ENCODE results near the gene ERICH3. TPM values are rescaled to one million over a fixed set of nuclear protein-coding genes. Genes with fewer than 3 reads are reported as not detected.

ERICH3 gene
- total and polyA plus RNA-seq, 9 of the 15 experiments (the other 6 are each of a cell fraction or from before 2014, with no cell fraction given) = not detected

DNA sequence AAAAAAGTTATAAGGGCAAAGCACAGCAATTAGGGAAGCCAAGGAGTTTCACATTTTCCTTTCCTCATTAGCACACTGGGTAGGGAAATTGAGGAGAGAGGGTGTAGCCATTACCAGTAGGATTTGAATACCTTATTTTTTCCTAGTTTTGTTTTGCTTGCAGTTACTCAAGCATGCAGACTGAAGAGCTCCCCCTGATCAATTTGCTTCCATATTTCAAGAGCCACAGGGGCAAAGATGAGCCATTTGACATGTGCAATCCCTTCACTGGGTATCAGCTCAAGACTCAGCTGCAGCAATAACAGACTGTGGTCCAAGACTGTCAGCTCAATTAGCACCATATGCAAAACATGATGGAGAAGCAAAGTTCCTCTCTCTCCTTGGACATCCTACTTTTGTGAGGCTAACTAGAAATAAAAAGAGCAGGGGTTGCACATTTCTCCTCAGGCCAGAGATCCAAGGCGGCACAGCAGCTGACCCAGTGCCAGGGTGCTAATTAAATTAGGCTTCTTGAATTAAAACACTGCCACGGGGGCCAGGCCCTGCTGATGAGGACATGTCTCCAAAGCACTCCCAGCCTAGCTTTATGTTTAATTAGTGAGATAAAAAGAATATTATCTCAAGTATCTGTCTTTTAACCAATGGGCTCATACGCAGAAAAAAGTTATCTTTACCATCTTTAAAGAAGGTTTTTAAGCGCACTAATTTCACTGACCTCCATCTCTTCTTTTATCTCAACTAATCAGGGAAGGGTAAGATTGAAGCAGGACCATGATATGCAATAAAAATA lies 124.4 kb downstream of the ERICH3 start (continued):
- TF ChIP-seq, protein P1, sequence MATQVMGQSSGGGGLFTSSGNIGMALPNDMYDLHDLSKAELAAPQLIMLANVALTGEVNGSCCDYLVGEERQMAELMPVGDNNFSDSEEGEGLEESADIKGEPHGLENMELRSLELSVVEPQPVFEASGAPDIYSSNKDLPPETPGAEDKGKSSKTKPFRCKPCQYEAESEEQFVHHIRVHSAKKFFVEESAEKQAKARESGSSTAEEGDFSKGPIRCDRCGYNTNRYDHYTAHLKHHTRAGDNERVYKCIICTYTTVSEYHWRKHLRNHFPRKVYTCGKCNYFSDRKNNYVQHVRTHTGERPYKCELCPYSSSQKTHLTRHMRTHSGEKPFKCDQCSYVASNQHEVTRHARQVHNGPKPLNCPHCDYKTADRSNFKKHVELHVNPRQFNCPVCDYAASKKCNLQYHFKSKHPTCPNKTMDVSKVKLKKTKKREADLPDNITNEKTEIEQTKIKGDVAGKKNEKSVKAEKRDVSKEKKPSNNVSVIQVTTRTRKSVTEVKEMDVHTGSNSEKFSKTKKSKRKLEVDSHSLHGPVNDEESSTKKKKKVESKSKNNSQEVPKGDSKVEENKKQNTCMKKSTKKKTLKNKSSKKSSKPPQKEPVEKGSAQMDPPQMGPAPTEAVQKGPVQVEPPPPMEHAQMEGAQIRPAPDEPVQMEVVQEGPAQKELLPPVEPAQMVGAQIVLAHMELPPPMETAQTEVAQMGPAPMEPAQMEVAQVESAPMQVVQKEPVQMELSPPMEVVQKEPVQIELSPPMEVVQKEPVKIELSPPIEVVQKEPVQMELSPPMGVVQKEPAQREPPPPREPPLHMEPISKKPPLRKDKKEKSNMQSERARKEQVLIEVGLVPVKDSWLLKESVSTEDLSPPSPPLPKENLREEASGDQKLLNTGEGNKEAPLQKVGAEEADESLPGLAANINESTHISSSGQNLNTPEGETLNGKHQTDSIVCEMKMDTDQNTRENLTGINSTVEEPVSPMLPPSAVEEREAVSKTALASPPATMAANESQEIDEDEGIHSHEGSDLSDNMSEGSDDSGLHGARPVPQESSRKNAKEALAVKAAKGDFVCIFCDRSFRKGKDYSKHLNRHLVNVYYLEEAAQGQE (IDR thresholded peaks at IDR 0.05; ENCODE audit: borderline replicate concordance) = no peak
- TF ChIP-seq, protein P1 (CRISPR knock-in tag; IDR thresholded peaks at IDR 0.05; ENCODE audit: low read depth) = no peak
- TF ChIP-seq, protein P2, sequence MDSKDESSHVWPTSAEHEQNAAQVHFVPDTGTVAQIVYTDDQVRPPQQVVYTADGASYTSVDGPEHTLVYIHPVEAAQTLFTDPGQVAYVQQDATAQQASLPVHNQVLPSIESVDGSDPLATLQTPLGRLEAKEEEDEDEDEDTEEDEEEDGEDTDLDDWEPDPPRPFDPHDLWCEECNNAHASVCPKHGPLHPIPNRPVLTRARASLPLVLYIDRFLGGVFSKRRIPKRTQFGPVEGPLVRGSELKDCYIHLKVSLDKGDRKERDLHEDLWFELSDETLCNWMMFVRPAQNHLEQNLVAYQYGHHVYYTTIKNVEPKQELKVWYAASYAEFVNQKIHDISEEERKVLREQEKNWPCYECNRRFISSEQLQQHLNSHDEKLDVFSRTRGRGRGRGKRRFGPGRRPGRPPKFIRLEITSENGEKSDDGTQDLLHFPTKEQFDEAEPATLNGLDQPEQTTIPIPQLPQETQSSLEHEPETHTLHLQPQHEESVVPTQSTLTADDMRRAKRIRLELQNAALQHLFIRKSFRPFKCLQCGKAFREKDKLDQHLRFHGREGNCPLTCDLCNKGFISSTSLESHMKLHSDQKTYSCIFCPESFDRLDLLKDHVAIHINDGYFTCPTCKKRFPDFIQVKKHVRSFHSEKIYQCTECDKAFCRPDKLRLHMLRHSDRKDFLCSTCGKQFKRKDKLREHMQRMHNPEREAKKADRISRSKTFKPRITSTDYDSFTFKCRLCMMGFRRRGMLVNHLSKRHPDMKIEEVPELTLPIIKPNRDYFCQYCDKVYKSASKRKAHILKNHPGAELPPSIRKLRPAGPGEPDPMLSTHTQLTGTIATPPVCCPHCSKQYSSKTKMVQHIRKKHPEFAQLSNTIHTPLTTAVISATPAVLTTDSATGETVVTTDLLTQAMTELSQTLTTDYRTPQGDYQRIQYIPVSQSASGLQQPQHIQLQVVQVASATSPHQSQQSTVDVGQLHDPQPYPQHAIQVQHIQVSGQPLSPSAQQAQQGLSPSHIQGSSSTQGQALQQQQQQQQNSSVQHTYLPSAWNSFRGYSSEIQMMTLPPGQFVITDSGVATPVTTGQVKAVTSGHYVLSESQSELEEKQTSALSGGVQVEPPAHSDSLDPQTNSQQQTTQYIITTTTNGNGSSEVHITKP (IDR thresholded peaks at IDR 0.05; ENCODE audit: partially characterized antibody) = no peak
- TF ChIP-seq, protein P3, sequence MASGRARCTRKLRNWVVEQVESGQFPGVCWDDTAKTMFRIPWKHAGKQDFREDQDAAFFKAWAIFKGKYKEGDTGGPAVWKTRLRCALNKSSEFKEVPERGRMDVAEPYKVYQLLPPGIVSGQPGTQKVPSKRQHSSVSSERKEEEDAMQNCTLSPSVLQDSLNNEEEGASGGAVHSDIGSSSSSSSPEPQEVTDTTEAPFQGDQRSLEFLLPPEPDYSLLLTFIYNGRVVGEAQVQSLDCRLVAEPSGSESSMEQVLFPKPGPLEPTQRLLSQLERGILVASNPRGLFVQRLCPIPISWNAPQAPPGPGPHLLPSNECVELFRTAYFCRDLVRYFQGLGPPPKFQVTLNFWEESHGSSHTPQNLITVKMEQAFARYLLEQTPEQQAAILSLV (tag; IDR thresholded peaks at IDR 0.05) = no peak
- no peak for TF ChIP-seq IRF2 (CRISPR knock-in tag; IDR thresholded peaks at IDR 0.05)
- no peak for TF ChIP-seq FOXM1 (IDR thresholded peaks at IDR 0.05; ENCODE audit: low read depth)
- no peak for TF ChIP-seq FOXM1 (CRISPR knock-in tag; IDR thresholded peaks at IDR 0.05; ENCODE audit: low read depth)
- TF ChIP-seq SRSF1 (IDR thresholded peaks at IDR 0.05; ENCODE audit: low read depth, low read length) = no peak
- no peak for TF ChIP-seq ZBTB8A (IDR thresholded peaks at IDR 0.05; ENCODE audit: partially characterized antibody)
- TF ChIP-seq, protein P4, sequence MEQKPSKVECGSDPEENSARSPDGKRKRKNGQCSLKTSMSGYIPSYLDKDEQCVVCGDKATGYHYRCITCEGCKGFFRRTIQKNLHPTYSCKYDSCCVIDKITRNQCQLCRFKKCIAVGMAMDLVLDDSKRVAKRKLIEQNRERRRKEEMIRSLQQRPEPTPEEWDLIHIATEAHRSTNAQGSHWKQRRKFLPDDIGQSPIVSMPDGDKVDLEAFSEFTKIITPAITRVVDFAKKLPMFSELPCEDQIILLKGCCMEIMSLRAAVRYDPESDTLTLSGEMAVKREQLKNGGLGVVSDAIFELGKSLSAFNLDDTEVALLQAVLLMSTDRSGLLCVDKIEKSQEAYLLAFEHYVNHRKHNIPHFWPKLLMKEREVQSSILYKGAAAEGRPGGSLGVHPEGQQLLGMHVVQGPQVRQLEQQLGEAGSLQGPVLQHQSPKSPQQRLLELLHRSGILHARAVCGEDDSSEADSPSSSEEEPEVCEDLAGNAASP (IDR thresholded peaks at IDR 0.05) = no peak
